NCI-H748 (cell line): ENCODE data around the gene NFKB2.
A peak's percentile ranks its signal among the peaks of the same experiment; 100 is the strongest.

Experiments
- DNase-seq: peaks from one replicate; lab custom pipeline; 2025; ENCODE audit not compliant: unreplicated experiment; lab: John Stamatoyannopoulos, UW

Gene NFKB2

GRCh38 chr10:102394079-102394800, 1.3 kb upstream of the NFKB2 start:
- DNase-seq, result peak; percentile 77

DNA sequence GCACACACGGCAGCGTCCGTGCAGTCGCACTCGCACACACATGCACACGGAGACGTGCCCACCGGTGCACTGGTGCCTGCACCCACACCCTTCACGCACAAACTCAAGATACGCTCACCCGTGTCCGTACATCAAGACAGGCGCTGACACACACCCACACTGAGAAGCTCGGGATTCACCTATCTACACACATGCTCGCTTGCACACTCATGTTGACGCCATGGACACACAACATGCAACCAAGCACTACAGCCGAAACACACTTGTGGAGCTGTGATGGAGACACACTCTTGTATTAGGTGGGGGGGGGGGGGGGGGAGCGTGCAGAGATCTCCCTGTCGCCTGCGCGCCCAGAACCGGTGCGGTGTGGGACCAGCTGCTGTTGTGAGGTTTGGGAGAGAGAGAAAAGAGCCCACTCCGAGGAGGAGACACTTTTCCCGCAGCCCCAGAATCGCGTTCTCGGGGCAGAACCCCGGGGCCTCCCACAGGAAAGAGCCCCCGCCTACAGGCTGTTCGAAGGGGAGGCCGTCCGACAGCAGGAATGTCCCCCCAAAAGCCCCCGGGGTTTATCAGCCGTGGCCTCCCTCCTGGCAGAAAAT, 605 bp upstream of the NFKB2 start:
- DNase-seq, result peak; percentile 48

GRCh38 chr10:102396317-102396650, 779 bp downstream of the NFKB2 start:
- peak; percentile 1 for DNase-seq

DNA sequence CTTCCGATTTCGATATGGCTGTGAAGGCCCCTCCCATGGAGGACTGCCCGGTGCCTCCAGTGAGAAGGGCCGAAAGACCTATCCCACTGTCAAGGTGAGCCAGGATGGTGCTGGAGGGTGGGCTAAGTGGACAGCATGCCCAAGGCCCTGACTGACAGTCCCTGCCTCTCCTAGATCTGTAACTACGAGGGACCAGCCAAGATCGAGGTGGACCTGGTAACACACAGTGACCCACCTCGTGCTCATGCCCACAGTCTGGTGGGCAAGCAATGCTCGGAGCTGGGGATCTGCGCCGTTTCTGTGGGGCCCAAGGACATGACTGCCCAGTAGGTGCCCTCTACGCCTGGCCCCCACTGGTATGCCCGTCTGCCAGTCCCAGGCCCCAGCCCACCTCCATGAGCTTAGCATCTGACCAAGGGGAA, 1.2 kb downstream of the NFKB2 start:
- no peak for DNase-seq

GRCh38 chr10:102397222-102398171, 2.0 kb downstream of the NFKB2 start:
- DNase-seq, result no peak

DNA sequence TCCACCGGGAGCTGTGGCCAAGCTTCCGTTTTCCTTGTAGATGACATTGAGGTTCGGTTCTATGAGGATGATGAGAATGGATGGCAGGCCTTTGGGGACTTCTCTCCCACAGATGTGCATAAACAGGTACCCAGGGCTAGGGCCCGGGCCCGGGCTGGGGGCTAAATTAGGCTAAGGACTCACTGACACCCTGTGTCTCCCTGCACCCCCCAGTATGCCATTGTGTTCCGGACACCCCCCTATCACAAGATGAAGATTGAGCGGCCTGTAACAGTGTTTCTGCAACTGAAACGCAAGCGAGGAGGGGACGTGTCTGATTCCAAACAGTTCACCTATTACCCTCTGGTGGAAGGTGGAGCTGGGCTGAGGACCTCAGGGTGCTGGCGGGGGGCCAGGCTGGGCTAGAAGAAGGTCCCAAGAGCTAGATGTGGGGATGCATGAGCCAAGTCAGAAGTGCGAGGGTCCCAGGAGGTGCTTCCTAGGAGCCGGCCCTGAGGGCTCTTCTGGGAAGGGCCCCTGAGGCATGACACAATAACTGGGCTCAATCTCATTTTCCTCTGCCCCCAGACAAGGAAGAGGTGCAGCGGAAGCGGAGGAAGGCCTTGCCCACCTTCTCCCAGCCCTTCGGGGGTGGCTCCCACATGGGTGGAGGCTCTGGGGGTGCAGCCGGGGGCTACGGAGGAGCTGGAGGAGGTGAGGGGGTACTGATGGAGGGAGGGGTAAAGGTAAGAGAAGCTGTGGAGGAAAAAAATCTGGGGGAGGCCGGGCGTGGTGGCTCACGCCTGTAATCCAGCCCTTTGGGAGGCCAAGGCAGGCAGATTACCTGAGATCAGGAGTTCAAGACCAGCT, 2.9 kb downstream of the NFKB2 start:
- no peak for DNase-seq

DNA sequence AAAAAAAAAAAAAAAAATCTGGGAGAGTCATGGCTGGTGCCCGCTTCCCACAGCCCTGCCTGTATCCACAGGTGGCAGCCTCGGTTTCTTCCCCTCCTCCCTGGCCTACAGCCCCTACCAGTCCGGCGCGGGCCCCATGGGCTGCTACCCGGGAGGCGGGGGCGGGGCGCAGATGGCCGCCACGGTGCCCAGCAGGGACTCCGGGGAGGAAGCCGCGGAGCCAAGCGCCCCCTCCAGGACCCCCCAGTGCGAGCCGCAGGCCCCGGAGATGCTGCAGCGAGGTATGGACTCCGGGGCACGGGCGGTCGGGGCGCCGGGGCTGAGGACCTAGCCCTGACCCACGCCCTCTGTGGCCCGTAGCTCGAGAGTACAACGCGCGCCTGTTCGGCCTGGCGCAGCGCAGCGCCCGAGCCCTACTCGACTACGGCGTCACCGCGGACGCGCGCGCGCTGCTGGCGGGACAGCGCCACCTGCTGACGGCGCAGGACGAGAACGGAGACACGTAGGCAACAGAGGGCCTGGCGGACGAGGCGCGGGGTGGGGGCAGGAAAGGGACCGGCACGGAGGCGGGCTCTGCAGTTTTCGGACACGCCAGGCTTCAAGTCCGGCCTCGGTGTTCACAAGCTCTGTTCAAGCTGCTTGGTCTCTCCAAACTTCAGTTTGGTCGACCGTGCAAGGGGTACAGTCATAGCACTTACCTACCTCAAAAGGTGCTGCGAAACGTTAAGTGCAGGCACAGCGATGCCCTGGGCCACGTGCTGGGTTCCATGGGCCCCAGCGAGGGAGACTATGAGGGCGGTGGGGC, 3.9 kb downstream of the NFKB2 start:
- DNase-seq, result peak; percentile 83

DNA sequence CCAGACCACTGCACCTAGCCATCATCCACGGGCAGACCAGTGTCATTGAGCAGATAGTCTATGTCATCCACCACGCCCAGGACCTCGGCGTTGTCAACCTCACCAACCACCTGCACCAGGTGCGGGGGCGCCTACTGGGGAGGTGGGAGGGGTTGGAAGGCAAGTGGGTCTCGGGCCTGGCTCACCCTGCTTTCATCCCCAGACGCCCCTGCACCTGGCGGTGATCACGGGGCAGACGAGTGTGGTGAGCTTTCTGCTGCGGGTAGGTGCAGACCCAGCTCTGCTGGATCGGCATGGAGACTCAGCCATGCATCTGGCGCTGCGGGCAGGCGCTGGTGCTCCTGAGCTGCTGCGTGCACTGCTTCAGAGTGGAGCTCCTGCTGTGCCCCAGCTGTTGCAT, 4.6 kb downstream of the NFKB2 start:
- DNase-seq, result peak; percentile 67

GRCh38 chr10:102400598-102401341, 5.3 kb downstream of the NFKB2 start:
- DNase-seq, result no peak

DNA sequence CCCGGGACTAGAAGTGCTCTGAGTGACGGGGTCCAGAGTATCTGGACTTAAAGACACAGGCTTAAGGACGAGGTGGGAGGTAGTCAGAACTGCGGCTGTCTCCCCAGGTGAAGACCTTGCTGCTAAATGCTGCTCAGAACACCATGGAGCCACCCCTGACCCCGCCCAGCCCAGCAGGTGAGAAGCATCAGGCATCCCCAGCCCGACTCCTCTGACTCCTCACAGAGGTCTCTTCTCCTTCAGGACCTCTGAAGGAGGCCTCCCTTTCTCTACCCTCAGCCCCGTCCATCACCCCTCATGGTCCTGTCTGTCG, 5.8 kb downstream of the NFKB2 start:
- DNase-seq, result no peak

- no peak for DNase-seq
Measured at GRCh38 chr10:102401735-102402511, 6.4 kb downstream of the NFKB2 start.

- no peak for DNase-seq
Measured at GRCh38 chr10:102402512-102402896, 7.0 kb downstream of the NFKB2 start.

DNA sequence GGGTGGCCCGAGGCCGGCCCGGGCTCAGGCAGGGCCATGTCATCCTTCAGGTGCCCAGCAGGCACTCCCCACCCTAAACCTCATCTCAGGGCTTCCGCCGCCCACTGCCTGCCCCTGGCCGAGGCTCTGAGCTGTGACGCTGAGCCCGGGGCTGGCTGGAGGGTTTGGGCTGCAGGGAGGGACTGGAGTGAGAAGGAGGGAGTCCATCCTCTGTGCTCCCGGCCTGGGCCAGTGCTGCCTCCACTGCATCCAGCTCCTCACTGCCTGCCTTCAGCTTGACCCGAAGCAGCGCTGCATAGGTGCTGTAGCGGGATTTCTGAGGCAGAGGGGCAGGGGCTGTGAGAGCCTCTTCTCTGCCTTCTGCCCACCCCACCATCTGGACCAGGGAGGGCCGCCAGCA, 7.6 kb downstream of the NFKB2 start:
- DNase-seq, result no peak

DNA sequence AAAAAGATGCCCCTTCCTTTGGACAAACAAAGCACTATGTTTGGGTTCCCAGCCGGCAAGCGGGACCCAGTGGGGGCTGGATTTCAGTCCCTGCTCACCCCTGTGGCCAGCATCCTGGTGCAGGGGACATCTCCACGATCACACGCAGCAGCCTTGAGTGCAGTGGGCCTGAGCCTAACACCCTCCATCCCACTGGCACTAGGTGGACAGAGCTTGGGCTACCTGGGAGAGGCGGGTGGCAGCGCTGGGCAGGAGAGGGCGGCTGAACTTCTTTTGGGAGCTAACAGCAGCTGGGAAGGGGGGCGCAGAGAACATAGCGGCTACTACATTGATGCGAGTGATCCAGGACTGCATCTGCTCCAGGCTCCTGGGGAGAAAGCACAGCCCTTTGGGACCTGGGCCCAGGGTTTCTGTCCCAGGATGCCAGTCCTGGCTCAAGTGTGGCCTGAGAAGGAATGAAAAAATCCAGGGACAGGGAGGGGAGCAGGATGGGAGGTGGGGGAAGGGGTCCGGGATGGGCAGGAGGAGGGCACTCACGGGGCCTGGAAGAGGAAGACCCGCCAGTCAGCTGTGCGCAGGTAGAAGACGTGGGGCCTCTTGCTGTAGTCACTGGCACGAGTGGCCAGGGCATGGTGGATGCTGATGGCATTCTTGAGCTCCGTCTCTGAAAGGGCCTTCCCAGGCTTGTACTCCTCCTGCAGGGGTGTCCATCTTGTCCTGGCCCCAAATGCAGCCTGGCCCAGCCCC, 9.0 kb downstream of the NFKB2 start:
- DNase-seq, result no peak

- no peak for DNase-seq
Measured at GRCh38 chr10:102405108-102405571, 9.6 kb downstream of the NFKB2 start.

GRCh38 chr10:102405632-102406031, 10.1 kb downstream of the NFKB2 start:
- DNase-seq, result no peak

DNA sequence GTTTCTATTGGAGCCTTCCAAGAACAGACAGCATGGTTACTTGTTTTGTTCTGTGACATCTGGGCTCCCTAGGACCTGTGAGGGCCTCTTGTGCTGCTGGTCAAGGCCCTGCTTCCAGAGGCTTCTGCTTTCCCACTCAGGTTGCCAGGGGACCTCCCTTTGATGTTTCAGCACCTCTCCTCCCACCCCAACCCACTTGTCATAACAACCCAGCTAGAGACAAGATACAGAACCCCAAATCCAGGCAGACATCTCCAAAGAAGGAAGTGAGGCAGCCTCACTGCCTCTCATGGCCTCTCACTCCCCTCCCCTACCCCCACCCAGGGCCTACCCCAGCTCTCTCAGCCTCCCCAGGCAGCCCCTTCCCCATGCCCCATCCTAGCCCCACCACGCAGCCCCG, 11.3 kb downstream of the NFKB2 start:
- DNase-seq, result no peak
